Immature natural killer cell (primary cell): ENCODE data around the gene ZNF384. TPM values are rescaled to one million over a fixed set of nuclear protein-coding genes. Genes with fewer than 3 reads are reported as not detected.

ENCODE experiments used
- DNase-seq, 3 donors: peaks; one replicate each; pipeline ENCODE4 v3.0.0; 2022; ENCODE audit warnings: mixed read lengths in 1 of 3
- H3K27ac Mint-ChIP-seq, 6 donors: one replicate each; pipeline ENCODE4 v1.8.0; 2020; ENCODE audit warnings: mixed read lengths in 6 of 6, mild to moderate bottlenecking in 5 of 6, inconsistent platforms in 4 of 6, moderate library complexity in 3 of 6
- H3K27me3 Mint-ChIP-seq, 3 donors: one replicate each; pipeline ENCODE4 v1.8.0; 2020 to 2021; ENCODE audit warnings: low read depth in 3 of 3, mild to moderate bottlenecking in 3 of 3, mixed read lengths in 3 of 3, moderate library complexity in 3 of 3, inconsistent platforms in 1 of 3
- H3K36me3 Mint-ChIP-seq, 3 donors: one replicate each; pipeline ENCODE4 v1.8.0; 2020; ENCODE audit warnings: mixed read lengths in 3 of 3, inconsistent platforms in 2 of 3, mild to moderate bottlenecking in 2 of 3
- H3K4me1 Mint-ChIP-seq, 2 donors: one replicate each; pipeline ENCODE4 v1.8.0; 2020; ENCODE audit warnings: inconsistent platforms in 2 of 2, mild to moderate bottlenecking in 2 of 2, mixed read lengths in 2 of 2, moderate library complexity in 1 of 2
- H3K4me3 Mint-ChIP-seq, 5 donors: one replicate each; pipeline ENCODE4 v1.8.0; 2020; ENCODE audit warnings: mild to moderate bottlenecking in 5 of 5, mixed read lengths in 5 of 5, inconsistent platforms in 3 of 5, moderate library complexity in 3 of 5
- H3K9me3 Mint-ChIP-seq, 6 donors: one replicate each; pipeline ENCODE4 v1.8.0; 2020; ENCODE audit warnings: mild to moderate bottlenecking in 6 of 6, mixed read lengths in 6 of 6, inconsistent platforms in 4 of 6, moderate library complexity in 3 of 6
- polyA plus RNA-seq, 3 donors: library from polyadenylated mRNA; unstranded; fragments of 300-500 nt; fragmentation: Illumina TruSeq; gene quantifications; one replicate each; pipeline ENCODE4 v1.2.3, GENCODE V29; 2021

ZNF384 gene
- polyA plus RNA-seq, 3 donors from 2014 or later, result 14.6 to 41.5 (median 31.6) TPM

DNA sequence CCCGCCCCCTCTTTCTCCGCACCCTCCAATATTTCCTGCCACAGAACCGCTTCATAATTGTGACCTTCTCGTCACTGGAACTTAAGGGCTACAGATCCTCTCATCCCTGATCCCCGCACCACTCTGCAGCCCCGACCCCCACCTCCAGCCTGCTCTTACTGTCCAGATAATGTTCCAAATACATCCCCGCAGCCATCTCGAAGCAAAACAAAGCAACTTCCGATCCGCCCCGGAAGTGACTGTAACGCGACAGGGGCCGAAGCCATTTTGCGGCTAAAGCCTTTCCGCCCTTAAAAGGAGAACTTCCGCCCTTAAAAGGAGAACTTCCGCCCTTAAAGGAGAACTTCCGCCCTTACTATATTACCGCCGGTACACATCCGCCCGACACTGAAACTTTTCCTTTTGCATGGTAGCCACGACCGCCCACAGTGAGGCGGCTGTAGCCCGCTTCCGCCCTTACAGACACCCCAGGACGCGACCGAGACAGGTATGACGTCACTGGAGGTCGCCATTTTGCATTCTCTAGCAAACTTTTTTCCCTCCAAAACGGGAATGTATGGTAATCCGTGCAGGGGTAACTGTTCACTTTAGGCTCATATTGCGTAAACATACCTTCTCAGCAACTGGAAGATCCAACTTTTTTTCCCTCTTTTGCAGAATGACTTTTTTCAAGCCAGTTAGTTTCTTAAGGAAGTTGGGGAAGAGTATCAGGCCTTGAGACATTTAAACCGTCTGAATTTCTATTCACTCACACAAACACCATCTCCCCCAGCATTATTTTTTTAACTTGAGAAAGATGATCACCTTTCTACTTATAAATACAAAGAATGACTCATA is 26.1 kb downstream of the ZNF384 start, which contains the start of gene ING4:
Gene ING4 (minus strand): TSS at position 214 of the 837 bp plus-strand sequence. CDS start 18 bp downstream, at position 196.
- Mint-ChIP-seq H3K36me3 (peaks cover 6 to 15% (median 12%) of the 10 kb centered on the region in 3 donors), H3K4me3 (peak within 1 kb of the TSS; percentile 93 to 100 (median 94)), H3K27ac (peak within 1 kb of the TSS; percentile 91 to 100 (median 96)), H3K9me3 (no peaks in the 10 kb centered on the region), H3K27me3 (peaks cover 3 to 10% (median 5%) of the 10 kb centered on the region in 3 donors), H3K4me1 (peaks cover 25 to 50% of the 10 kb centered on the region in 2 donors)
- peak; percentile 97 to 99 (median 98) for DNase-seq

DNA sequence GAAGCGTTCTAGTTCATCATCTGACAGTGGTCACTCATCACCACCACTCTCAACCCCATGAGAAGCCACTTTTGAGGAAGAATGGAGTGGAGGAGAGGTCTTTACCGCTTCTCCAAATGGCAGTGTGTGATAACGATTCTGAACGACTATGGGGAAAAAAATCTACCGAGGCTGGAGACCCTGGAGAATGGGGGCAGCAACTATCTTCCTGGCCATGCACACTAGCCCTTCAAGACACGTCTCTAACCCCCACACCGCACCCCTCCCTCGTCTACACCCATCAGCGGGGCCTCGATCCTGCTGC is 26.6 kb downstream of the ZNF384 start:
- Mint-ChIP-seq H3K36me3 (peaks cover 6 to 10% (median 7%) of the 10 kb centered on the region in 3 donors), H3K27me3 (peaks cover 3 to 7% (median 5%) of the 10 kb centered on the region in 3 donors), H3K4me1 (peaks cover 25 to 53% of the 10 kb centered on the region in 2 donors), H3K27ac (peak overlapping the region; percentile 91 to 100 (median 96)), H3K9me3 (no peaks in the 10 kb centered on the region), H3K4me3 (peak overlapping the region; percentile 93 to 100 (median 94))
- DNase-seq, result no peak

DNA sequence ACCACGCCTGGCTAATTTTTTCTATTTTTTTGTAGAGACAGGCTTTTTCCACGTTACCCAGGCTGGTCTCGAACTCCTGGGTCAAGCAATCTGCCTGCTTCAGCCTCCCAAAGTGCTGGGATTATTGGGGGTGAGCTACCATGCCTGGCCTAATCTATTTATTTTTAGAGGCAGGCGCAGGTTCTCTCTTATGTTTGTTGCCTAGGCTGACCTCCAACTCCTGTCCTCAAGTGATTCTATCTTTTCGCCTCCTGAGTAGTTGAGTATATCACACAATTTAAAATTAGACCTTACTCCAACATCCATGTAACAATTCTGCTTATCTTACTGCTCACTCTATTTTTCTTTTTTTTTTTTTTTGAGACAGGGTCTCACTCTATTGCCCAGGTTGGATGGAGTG is 35.2 kb downstream of the ZNF384 start:
- DNase-seq, result no peak
- no peaks in the 10 kb centered on the region for H3K27me3 Mint-ChIP-seq
- H3K4me1 Mint-ChIP-seq, result peaks cover 3 to 12% of the 10 kb centered on the region in 2 donors
- H3K27ac Mint-ChIP-seq, result peak overlapping the region in 1 of 6 donors; percentile 29
- peaks cover 15 to 40% (median 26%) of the 10 kb centered on the region in 3 donors for H3K36me3 Mint-ChIP-seq
- H3K9me3 Mint-ChIP-seq, result no peaks in the 10 kb centered on the region
- H3K4me3 Mint-ChIP-seq, result no peak overlapping the region

GRCh38 chr12:6653342-6653741 is 35.8 kb downstream of the ZNF384 start:
- DNase-seq, result no peak
- no peak overlapping the region for H3K4me3 Mint-ChIP-seq
- no peaks in the 10 kb centered on the region for H3K27me3 Mint-ChIP-seq
- H3K4me1 Mint-ChIP-seq, result peaks cover 0 to 5% of the 10 kb centered on the region in 2 donors
- no peak overlapping the region for H3K27ac Mint-ChIP-seq
- H3K9me3 Mint-ChIP-seq, result no peaks in the 10 kb centered on the region
- H3K36me3 Mint-ChIP-seq, result peaks cover 10 to 36% (median 21%) of the 10 kb centered on the region in 3 donors

- DNase-seq, result no peak
- Mint-ChIP-seq H3K36me3 (peaks cover 14 to 41% (median 25%) of the 10 kb centered on the region in 3 donors), H3K9me3 (no peaks in the 10 kb centered on the region), H3K27ac (peak overlapping the region in 3 of 6 donors; percentile 15 to 69 (median 60)), H3K4me3 (no peak overlapping the region), H3K4me1 (no peaks in the 10 kb centered on the region), H3K27me3 (no peaks in the 10 kb centered on the region)
These were observed 36.8 kb downstream of the ZNF384 start for GRCh38 chr12:6652391-6652790.

DNA sequence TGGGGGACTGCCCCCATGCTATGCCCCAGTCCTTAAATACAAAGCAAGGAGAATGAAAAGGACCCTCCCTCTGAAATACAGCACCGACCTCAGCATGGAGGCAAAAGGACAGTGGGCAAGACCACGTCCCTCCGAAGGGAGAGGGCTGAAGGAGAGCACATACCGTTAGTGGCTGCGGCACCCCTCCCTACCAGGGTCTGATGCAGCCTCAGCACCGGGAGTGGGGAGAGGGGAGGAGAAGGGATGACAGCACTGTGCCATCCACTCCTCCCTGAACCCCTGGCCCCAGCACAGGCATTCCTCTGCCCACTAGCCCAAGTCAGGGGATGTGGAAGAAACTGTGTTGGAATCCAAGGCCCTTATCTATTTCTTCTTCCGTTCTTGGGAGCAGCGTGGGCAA is 38.3 kb downstream of the ZNF384 start:
- DNase-seq, result no peak
- H3K4me3 Mint-ChIP-seq, result no peak overlapping the region
- peak overlapping the region in 1 of 6 donors; percentile 40 for H3K27ac Mint-ChIP-seq
- peaks cover 0 to 7% (median 0%) of the 10 kb centered on the region in 3 donors for H3K27me3 Mint-ChIP-seq
- no peaks in the 10 kb centered on the region for H3K9me3 Mint-ChIP-seq
- H3K4me1 Mint-ChIP-seq, result peaks cover 10% of the 10 kb centered on the region in 2 donors
- H3K36me3 Mint-ChIP-seq, result peaks cover 14 to 43% (median 23%) of the 10 kb centered on the region in 3 donors

- Mint-ChIP-seq H3K36me3 (peaks cover 24 to 34% (median 26%) of the 10 kb centered on the region in 3 donors), H3K27ac (peak within 1 kb of the TSS in 5 of 6 donors; percentile 56 to 71 (median 58)), H3K4me3 (peak within 1 kb of the TSS; percentile 48 to 76 (median 68)), H3K4me1 (peaks cover 10% of the 10 kb centered on the region in 2 donors), H3K9me3 (peaks cover 0 to 3% (median 0%) of the 10 kb centered on the region in 6 donors), H3K27me3 (peaks cover 0 to 15% (median 4%) of the 10 kb centered on the region in 3 donors)
- DNase-seq, result peak; percentile 30 to 41 (median 36)
These were observed 42.0 kb downstream of the ZNF384 start, which contains the start of gene ACRBP for GRCh38 chr12:6647083-6647604. ACRBP (minus strand) TSS chr12:6647432; CDS start chr12:6647366, 66 bp downstream.

DNA sequence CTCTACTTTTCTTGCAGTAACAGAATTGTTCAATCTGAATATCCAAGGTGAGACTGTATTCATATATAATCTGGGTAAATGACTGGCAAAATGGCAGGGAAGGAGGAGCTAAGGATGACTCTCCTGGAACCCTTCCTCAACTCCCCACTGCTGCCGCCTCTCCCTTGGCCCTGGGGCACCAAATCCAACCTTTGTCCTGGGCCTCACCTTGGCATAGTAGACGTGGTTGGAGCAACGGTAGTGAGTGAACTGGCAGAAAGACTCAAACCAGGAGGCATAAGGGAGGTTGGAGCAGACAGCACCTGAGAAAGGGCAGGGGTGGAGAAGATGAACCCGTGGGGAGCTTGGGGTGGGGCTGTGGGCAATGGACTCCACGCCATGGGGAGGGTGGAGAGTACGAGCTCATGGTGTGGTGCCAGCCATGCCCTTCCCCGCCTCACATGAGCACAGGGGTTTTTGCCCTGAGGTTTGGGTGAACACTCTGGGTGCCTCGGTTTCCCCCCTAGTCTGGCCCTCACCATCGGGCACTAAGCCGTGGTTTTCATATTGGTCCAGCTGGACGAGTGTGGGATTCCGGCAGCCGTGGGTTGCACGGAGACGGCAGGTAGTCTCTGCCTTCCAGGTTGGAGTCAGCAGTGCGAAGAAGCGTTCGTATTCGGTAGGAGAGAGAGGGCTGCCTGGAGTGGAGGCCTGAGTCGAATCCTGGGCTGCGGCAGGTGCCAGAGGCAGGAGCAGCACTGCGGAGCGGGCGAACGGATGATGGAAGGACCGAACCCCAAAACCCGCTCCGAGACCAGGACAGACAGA is 42.7 kb downstream of the ZNF384 start:
- Mint-ChIP-seq H3K4me1 (peaks cover 10% of the 10 kb centered on the region in 2 donors), H3K36me3 (peaks cover 21 to 32% (median 27%) of the 10 kb centered on the region in 3 donors), H3K27ac (peak overlapping the region in 4 of 6 donors; percentile 56 to 71 (median 58)), H3K27me3 (peaks cover 0 to 17% (median 4%) of the 10 kb centered on the region in 3 donors), H3K9me3 (peaks cover 0 to 3% (median 0%) of the 10 kb centered on the region in 6 donors), H3K4me3 (peak overlapping the region; percentile 48 to 76 (median 68))
- no peak for DNase-seq

DNA sequence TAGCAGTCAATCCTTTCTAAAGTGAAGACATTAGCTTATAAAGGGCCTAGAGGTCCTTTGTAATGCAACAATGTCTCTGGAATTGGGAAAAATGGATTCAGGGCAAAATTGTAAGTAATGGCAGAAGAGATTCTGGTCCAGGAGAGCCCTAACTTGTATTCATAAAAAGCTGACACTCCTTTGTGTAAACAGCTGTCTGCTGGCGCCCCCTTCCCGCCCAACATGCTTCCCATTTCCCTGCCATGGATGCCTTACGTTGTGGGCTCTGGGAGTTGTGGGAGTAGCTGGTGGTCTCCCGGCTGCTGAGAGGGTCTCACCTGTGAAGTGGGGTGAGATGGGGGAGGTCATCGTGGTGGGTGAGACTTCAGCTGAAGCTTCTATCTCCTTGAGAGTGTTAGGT is 44.3 kb downstream of the ZNF384 start:
- Mint-ChIP-seq H3K27me3 (peaks cover 0 to 17% (median 4%) of the 10 kb centered on the region in 3 donors), H3K9me3 (peaks cover 0 to 3% (median 0%) of the 10 kb centered on the region in 6 donors), H3K4me1 (peaks cover 10% of the 10 kb centered on the region in 2 donors), H3K4me3 (no peak overlapping the region), H3K36me3 (peaks cover 15 to 24% (median 23%) of the 10 kb centered on the region in 3 donors), H3K27ac (no peak overlapping the region)
- peak in 1 of 3 donors; percentile 24 for DNase-seq

GRCh38 chr12:6644257-6644596 is 44.9 kb downstream of the ZNF384 start:
- DNase-seq, result no peak
- H3K27ac Mint-ChIP-seq, result peak overlapping the region in 3 of 6 donors; percentile 13 to 50 (median 23)
- peaks cover 0 to 3% (median 0%) of the 10 kb centered on the region in 6 donors for H3K9me3 Mint-ChIP-seq
- peaks cover 0 to 17% (median 4%) of the 10 kb centered on the region in 3 donors for H3K27me3 Mint-ChIP-seq
- H3K36me3 Mint-ChIP-seq, result peaks cover 15 to 24% (median 23%) of the 10 kb centered on the region in 3 donors
- no peak overlapping the region for H3K4me3 Mint-ChIP-seq
- H3K4me1 Mint-ChIP-seq, result peaks cover 10% of the 10 kb centered on the region in 2 donors

DNA sequence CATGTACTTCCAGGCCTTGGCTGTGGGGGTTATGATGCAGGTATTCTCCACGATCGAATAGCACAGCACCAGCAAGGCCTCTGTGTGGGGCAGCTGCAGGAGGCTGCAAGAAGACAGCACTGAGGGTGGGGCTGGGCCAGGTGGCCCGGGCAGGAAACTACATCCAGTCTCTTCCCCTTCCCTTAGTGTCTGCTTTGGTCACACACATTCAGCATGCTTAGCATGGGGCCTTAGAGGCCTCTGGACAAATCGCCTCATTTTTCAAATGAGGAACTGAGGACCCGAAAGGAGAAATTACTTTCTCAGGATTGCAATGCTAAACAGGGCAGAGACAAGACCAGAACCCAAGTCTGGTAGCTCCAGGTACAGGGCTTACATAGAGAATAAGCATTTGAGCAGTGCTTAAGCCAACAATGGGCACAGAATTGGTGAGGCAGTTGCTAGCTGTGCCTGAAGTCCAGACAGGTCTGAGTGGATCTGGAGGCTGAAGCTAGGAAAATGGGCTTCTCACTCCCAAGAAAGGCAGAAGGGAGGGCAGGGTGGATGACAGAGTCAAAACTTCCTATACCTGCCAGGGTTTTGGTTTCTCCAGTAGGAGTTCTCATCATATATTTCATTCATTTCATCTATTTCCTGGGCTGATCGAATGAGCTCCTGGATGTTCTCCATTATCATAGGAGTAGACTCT is 45.5 kb downstream of the ZNF384 start:
- Mint-ChIP-seq H3K36me3 (peaks cover 15 to 24% (median 23%) of the 10 kb centered on the region in 3 donors), H3K4me3 (no peak overlapping the region)

DNA sequence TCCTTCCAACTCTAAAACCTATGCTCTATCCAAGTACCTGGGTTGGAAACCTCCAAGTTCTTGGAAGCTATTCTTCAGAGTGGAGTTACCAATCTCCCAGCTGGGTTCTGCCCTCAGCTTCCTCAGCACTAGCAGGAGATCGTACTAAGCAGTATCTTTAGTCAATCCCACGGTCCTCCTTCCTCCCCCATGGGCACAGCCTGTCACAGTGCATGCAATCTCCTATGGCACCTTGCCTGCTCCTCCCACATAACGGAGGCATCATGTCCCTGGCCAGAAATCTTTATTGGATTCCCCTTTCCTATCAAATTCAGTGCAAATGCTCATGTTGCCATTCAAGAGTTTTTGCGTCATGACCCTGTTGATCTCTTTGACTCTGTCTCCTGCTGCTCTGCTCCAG is 48.0 kb downstream of the ZNF384 start:
- Mint-ChIP-seq H3K27ac (peak overlapping the region in 2 of 6 donors; percentile 8 to 24), H3K4me3 (no peak overlapping the region), H3K4me1 (peaks cover 8 to 10% of the 10 kb centered on the region in 2 donors), H3K9me3 (peaks cover 0 to 3% (median 0%) of the 10 kb centered on the region in 6 donors), H3K36me3 (peaks cover 11 to 20% (median 13%) of the 10 kb centered on the region in 3 donors), H3K27me3 (peaks cover 0 to 11% (median 4%) of the 10 kb centered on the region in 3 donors)
- DNase-seq, result no peak

More for the DNA sequence above, 45.5 kb downstream of the ZNF384 start:
- no peak for DNase-seq
- Mint-ChIP-seq H3K9me3 (peaks cover 0 to 3% (median 0%) of the 10 kb centered on the region in 6 donors), H3K4me1 (peaks cover 10% of the 10 kb centered on the region in 2 donors), H3K27me3 (peaks cover 0 to 17% (median 4%) of the 10 kb centered on the region in 3 donors), H3K27ac (peak overlapping the region in 3 of 6 donors; percentile 13 to 50 (median 23))
